ENCODE results near the gene C9orf40. TPM values are rescaled to one million over a fixed set of nuclear protein-coding genes. Genes with fewer than 3 reads are reported as not detected.

Gene C9orf40
- total and polyA plus RNA-seq, 2 donors (not counting 3 experiments of a cell fraction or from before 2014, with no cell fraction given): 2.2 to 7.5 TPM

DNA sequence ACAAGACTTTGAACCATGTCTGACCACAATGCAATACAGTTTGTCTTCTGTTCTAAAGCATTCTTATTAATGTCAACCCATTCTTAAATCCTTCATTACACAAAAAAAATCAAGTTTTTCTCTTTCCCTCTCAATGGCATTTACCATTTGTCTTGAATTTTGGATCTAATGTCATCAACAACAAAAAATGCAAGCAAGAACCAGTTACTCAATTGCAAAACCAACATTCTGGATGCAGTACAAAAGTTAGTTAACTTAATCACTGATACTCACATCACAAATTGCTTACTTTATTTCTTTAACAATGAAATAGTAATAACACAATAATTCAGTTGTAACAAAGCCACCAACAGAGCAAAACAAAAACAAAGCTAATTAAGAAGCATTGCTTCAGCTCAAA is 6.0 kb downstream of the C9orf40 start:
- no peak for FAIRE-seq
- no peak for TF ChIP-seq GATA2 (IDR thresholded peaks at IDR 0.05; ENCODE audit: insufficient read depth, insufficient read length, low read depth, low read length)
- TF ChIP-seq POLR2A (IDR thresholded peaks at IDR 0.05; ENCODE audit: low read depth, low read length): no peak
- no peak for TF ChIP-seq EZH2 (IDR thresholded peaks at IDR 0.05; ENCODE audit: borderline replicate concordance, low read depth, low read length, severe bottlenecking)
- TF ChIP-seq FOS (IDR thresholded peaks at IDR 0.05; ENCODE audit: borderline replicate concordance, insufficient read depth, low read length): no peak
- no peak for TF ChIP-seq POLR2AphosphoS5 (IDR thresholded peaks at IDR 0.05; ENCODE audit: insufficient read depth, low read depth, low read length)
- TF ChIP-seq, protein P1, sequence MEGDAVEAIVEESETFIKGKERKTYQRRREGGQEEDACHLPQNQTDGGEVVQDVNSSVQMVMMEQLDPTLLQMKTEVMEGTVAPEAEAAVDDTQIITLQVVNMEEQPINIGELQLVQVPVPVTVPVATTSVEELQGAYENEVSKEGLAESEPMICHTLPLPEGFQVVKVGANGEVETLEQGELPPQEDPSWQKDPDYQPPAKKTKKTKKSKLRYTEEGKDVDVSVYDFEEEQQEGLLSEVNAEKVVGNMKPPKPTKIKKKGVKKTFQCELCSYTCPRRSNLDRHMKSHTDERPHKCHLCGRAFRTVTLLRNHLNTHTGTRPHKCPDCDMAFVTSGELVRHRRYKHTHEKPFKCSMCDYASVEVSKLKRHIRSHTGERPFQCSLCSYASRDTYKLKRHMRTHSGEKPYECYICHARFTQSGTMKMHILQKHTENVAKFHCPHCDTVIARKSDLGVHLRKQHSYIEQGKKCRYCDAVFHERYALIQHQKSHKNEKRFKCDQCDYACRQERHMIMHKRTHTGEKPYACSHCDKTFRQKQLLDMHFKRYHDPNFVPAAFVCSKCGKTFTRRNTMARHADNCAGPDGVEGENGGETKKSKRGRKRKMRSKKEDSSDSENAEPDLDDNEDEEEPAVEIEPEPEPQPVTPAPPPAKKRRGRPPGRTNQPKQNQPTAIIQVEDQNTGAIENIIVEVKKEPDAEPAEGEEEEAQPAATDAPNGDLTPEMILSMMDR (IDR thresholded peaks at IDR 0.05; ENCODE audit: extremely low read depth in 1 of 2, insufficient read depth in 1 of 2, low read depth in 1 of 2, low read length in 2 of 2): no peak
- TF ChIP-seq MYC (IDR thresholded peaks at IDR 0.05; ENCODE audit: low read depth, low read length): no peak
- TF ChIP-seq JUN (IDR thresholded peaks at IDR 0.05; ENCODE audit: borderline replicate concordance, insufficient read depth, insufficient read length, low read depth): no peak
- TF ChIP-seq, protein P2, sequence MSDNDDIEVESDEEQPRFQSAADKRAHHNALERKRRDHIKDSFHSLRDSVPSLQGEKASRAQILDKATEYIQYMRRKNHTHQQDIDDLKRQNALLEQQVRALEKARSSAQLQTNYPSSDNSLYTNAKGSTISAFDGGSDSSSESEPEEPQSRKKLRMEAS (IDR thresholded peaks at IDR 0.05; ENCODE audit: insufficient read depth, insufficient read length): no peak
- intact Hi-C loops (cut with micrococcal nuclease): no loop called here
- ChIA-PET POLR2A (no interaction called here), CTCF (no interaction called here)
- Histone ChIP-seq H3K27me3 (ENCODE audit: control insufficient read depth in 2 of 2, insufficient read depth in 2 of 2, low read length in 2 of 2) (no peaks in the 10 kb centered on the region), H2AFZ (ENCODE audit: low read depth, low read length) (no peak overlapping the region), H4K20me1 (replicated peaks; ENCODE audit: control insufficient read depth, extremely low read depth, insufficient read depth, low read length) (no peaks in the 10 kb centered on the region), H3K4me1 (ENCODE audit: control insufficient read depth, extremely low read depth, insufficient read depth, low read length) (peaks cover 6% of the 10 kb centered on the region), H3K9me3 (replicated peaks; ENCODE audit: control insufficient read depth, insufficient read depth, low read length) (no peaks in the 10 kb centered on the region), H3K9me1 (replicated peaks; ENCODE audit: control insufficient read depth, extremely low read depth, insufficient read depth, low read length) (no peaks in the 10 kb centered on the region), H3K36me3 (ENCODE audit: control insufficient read depth in 2 of 2, extremely low read depth in 1 of 2, insufficient read depth in 2 of 2, low read length in 2 of 2) (no peaks in the 10 kb centered on the region), H3K9ac (replicated peaks; ENCODE audit: extremely low read depth, insufficient read depth, low read length) (no peak overlapping the region), H3K4me3 (replicated peaks in 1 of 3; ENCODE audit: insufficient read depth in 1 of 3, low read depth in 1 of 3, low read length in 3 of 3) (no peak overlapping the region), H3K27ac (ENCODE audit: insufficient read depth, low read depth, low read length) (no peak overlapping the region), H3K79me2 (ENCODE audit: control insufficient read depth, insufficient read depth, low read length) (peaks cover 2% of the 10 kb centered on the region), H3K4me2 (ENCODE audit: insufficient read depth, low read length) (no peak overlapping the region)
- BruUV-seq (replicated peaks): no TSS peak
- DNase-seq (ENCODE audit: low read depth, low spot score): no peak
- dilution Hi-C loops (cut with MboI; ENCODE audit: extremely low pct_ligation_motif_present, low sequenced_read_pairs): no loop called here

All from endothelial cell of umbilical vein (primary cell).